Left ventricle myocardium inferior (tissue), 1 donor: ENCODE data around the gene MPP2. TPM values are rescaled to one million over a fixed set of nuclear protein-coding genes. Genes with fewer than 3 reads are reported as not detected.

Experiments used
- DNase-seq: peaks from one replicate; pipeline ENCODE4 v3.0.0-alpha.2; 2020
- H3K27ac ChIP-seq: fragments of 200-600 bp; replicated peaks from 2 replicates; pipeline ENCODE4 v1.8.0; 2021
- H3K27me3 ChIP-seq: fragments of 200-600 bp; 2 replicates; pipeline ENCODE4 v1.8.0; 2021; ENCODE audit warnings: low read depth
- H3K36me3 ChIP-seq: fragments of 200-600 bp; 2 replicates; pipeline ENCODE4 v1.8.0; 2021
- H3K4me1 ChIP-seq: fragments of 200-600 bp; 2 replicates; pipeline ENCODE4 v1.8.0; 2021
- H3K4me3 ChIP-seq: fragments of 200-600 bp; 2 replicates; pipeline ENCODE4 v1.8.0; 2021; ENCODE audit warnings: mild to moderate bottlenecking, moderate library complexity
- H3K9me3 ChIP-seq: fragments of 200-600 bp; replicated peaks from 2 replicates; pipeline ENCODE4 v1.8.0; 2021
- intact Hi-C: fragments of 100-400 bp; cut with micrococcal nuclease; formaldehyde crosslinking; loops from one replicate; pipeline ENCODE4 v1.11.0; 2022
- total RNA-seq: library from RNA; stranded (reverse); fragmentation: NEBNext Ultra II Directional; extraction: Animal tissue kit (Norgen Biotek cat#: 25700); gene quantifications from one replicate; pipeline ENCODE4 v1.2.1, GENCODE V29; 2021
- TF ChIP-seq, protein P1 (sequence below): fragments of 200-600 bp; IDR thresholded peaks from 2 replicates; pipeline ENCODE4 v1.8.0; 2021; ENCODE audit warnings: antibody characterized with exemption, mild to moderate bottlenecking, borderline replicate concordance
- donor health status: DM: no; HTN: yes; CAD: no; lungs with severe emphysema.

Gene MPP2
- total RNA-seq, 1 donor from 2014 or later = 12.1 TPM

DNA sequence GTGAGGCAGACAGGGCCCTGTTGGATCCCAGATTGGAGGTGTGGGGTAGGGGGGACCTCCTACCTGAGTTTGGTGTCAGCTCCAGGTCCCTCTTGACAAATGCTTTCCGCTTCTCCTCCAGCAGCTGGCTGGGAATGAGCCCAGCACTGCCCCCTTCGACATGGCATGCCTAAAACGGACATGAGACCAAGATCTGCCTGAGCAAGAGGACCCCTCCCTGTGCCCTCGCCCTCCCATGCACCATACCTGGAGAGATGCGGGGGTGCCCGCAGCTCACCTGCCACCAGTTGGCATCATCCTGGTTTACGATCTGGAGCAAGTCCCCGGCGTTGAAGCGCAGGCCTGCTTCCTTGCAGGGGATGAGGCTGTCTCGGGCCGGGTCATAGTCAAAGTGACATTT, 26.2 kb downstream of the MPP2 start:
- TF ChIP-seq, protein P1, sequence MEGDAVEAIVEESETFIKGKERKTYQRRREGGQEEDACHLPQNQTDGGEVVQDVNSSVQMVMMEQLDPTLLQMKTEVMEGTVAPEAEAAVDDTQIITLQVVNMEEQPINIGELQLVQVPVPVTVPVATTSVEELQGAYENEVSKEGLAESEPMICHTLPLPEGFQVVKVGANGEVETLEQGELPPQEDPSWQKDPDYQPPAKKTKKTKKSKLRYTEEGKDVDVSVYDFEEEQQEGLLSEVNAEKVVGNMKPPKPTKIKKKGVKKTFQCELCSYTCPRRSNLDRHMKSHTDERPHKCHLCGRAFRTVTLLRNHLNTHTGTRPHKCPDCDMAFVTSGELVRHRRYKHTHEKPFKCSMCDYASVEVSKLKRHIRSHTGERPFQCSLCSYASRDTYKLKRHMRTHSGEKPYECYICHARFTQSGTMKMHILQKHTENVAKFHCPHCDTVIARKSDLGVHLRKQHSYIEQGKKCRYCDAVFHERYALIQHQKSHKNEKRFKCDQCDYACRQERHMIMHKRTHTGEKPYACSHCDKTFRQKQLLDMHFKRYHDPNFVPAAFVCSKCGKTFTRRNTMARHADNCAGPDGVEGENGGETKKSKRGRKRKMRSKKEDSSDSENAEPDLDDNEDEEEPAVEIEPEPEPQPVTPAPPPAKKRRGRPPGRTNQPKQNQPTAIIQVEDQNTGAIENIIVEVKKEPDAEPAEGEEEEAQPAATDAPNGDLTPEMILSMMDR = no peak
- intact Hi-C loops = no loop called here
- no peak overlapping the region for H3K27ac ChIP-seq
- H3K4me3 ChIP-seq = no peak overlapping the region
- DNase-seq = no peak
- no peaks in the 10 kb centered on the region for H3K9me3 ChIP-seq
- no peaks in the 10 kb centered on the region for H3K27me3 ChIP-seq
- H3K4me1 ChIP-seq = peaks cover 18% of the 10 kb centered on the region
- peaks cover 19% of the 10 kb centered on the region for H3K36me3 ChIP-seq

DNA sequence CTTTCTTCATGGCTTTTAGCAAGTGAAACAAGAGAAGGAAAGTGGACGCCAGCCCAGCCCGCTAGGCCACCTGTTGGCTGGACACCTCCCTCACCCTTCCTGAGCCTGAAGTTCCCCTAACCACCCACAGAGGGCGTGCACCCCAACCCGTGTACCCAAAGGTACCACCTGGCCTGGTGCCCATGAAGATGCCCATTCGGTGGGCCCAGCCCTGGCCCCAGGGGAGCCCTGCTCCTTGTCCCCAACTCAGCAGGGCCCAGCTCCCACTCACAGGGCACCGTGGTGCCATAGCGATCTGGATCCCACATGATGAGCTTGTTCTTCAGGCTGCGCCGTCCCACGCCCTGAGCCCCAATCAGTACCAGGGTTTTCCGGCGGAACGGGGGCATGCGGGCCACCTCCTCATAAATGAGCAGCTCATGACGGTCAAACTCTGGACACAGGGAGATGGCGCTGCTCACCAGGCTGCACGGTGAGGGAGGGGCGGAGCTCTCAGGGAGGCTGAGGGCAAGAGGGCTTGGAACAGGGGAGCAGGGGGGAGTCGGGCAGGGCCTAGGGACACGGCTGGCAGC, 26.8 kb downstream of the MPP2 start:
- Histone ChIP-seq H3K27ac (no peak overlapping the region), H3K27me3 (no peaks in the 10 kb centered on the region), H3K4me3 (no peak overlapping the region), H3K9me3 (no peaks in the 10 kb centered on the region), H3K36me3 (peaks cover 19% of the 10 kb centered on the region), H3K4me1 (peaks cover 18% of the 10 kb centered on the region)
- intact Hi-C loops = no loop called here
- DNase-seq = no peak
- TF ChIP-seq, protein P1 = peak; percentile 70

DNA sequence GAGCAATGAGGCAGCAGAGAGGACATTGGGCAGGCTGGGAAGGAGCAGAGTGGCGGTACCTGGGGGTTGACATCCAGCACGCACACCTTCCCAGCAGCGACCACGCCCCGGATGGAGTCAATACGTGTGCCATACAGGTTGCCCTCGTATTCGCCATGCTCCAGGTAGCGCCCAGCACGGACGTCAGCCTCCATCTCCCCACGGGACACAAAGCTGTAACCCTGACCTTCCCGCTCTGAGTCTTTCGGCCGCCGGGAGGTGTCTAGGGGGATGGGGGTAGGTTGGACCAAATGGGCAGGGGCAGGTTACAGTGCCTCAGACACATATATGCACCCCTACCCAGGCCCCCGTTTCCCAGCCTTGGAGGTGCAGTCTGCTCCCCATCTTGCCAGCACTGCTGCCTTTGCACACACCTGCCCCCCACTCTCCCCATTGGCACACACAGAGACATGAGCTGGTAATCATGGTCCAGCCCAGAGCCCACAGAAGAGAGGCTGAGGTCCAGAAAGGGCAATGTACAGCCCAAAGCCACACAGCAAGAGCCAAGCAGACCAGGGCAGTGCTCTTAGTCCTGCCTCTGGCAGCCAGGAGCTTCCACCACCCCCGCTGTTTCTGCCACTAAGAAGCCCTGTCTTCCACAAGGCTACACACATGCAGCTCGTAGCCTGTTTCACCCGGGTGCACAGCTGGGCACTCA, 27.5 kb downstream of the MPP2 start:
- TF ChIP-seq, protein P1 = no peak
- H3K27ac ChIP-seq = no peak overlapping the region
- H3K9me3 ChIP-seq = no peaks in the 10 kb centered on the region
- no peak for DNase-seq
- peaks cover 19% of the 10 kb centered on the region for H3K36me3 ChIP-seq
- H3K27me3 ChIP-seq = no peaks in the 10 kb centered on the region
- H3K4me3 ChIP-seq = no peak overlapping the region
- intact Hi-C loops = no loop called here
- H3K4me1 ChIP-seq = peaks cover 21% of the 10 kb centered on the region

DNA sequence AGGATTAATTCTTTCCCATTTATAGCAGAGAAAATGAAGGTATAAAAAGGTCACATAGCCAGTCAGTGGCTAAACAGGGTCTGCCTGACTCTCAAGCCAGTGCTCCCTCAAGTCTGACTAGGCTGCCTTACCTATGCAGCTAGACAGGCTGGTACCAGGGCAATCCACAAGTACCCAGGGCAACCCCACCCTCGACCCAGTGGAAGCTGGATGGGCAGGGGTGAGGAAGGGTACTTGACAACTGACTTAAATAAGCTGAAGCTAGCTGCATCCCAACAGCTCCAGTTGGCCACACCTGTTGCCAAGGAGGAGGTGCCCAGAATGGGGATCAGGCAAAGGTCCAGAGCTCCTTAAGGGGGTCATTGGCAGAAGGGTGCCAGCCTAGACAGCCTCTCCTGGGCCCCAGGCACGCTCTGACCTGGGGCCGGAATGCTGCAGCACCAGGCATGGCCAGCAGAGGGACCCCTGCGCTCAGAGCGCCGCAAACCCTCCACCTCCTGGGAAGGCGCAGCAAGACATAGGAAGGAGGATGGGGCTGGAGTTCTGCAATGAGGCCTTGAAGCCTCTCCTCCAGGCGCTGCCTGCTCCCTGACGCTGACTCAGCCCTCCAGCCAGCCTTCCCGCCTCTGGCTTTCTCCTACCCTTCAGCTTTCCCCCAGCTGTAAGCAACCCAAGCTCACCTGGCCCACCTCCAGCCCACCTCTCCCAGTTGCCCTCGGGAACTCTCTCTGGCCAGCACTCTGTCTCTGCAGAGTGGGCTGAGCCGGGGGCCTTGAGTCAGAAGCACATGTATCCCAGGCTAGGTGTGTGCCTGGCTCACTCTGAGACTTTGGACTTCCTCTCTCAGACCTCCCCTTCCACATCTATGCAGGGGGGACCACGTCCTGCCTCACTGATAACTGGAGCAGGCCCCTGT, 28.8 kb downstream of the MPP2 start:
- peak; percentile 62 for DNase-seq
- peak overlapping the region; percentile 23 for H3K27ac ChIP-seq
- intact Hi-C loops = no loop called here

More for the DNA sequence above, 28.8 kb downstream of the MPP2 start:
- TF ChIP-seq, protein P1 = peak; percentile 98
- peaks cover 27% of the 10 kb centered on the region for H3K4me1 ChIP-seq
- no peaks in the 10 kb centered on the region for H3K9me3 ChIP-seq
- no peaks in the 10 kb centered on the region for H3K27me3 ChIP-seq
- H3K4me3 ChIP-seq = no peak overlapping the region
- H3K36me3 ChIP-seq = peaks cover 19% of the 10 kb centered on the region
